ENCODE results near the gene SLC2A14. TPM values are rescaled to one million over a fixed set of nuclear protein-coding genes. Genes with fewer than 3 reads are reported as not detected.
A peak's percentile ranks its signal among the peaks of the same experiment; 100 is the strongest.
"Not testable (repeated sequence)": the region's sequence is repeated elsewhere in the genome, so short reads cannot be mapped to it uniquely, and the experiment has no call there.

SLC2A14 gene
- total RNA-seq, 4 donors from 2014 or later: 0.13 to 1.4 TPM; not detected in 2

- WGBS, 2 donors: 17 to 19% methylated on average over 3 of the region's 3 CpGs
- no peak for DNase-seq (ENCODE audit: low spot score in 2 of 2)
- H3K4me3 ChIP-seq (ENCODE audit: low read depth, poor library complexity, severe bottlenecking): no peak overlapping the region
- intact Hi-C loops (cut with DNase I; ENCODE audit: low total_unique reads): no loop called here
- TF ChIP-seq POLR2A (IDR thresholded peaks at IDR 0.05) (no peak), CTCF (IDR thresholded peaks at IDR 0.05) (no peak)
Measured at GRCh38 chr12:7884689-7885088, 12.0 kb upstream of the SLC2A14 start.

GRCh38 chr12:7881736-7882120, 9.0 kb upstream of the SLC2A14 start:
- DNase-seq (ENCODE audit: low spot score in 2 of 2); intact Hi-C loops (cut with DNase I; ENCODE audit: low total_unique reads); H3K4me3 ChIP-seq (ENCODE audit: low read depth, poor library complexity, severe bottlenecking): not testable (repeated sequence)
- WGBS, 2 donors: 85 to 90% methylated on average over 4 of the region's 4 CpGs

- DNase-seq (ENCODE audit: low spot score in 2 of 2): peak in 1 of 2 donors; percentile 69
- 90% methylated on average over 22 to 47 of the region's 52 CpGs for whole genome bisulfite sequencing, 2 donors
- intact Hi-C loops (cut with DNase I; ENCODE audit: low total_unique reads); H3K4me3 ChIP-seq (ENCODE audit: low read depth, poor library complexity, severe bottlenecking): not testable (repeated sequence)
Measured at GRCh38 chr12:7880952-7881735, 8.4 kb upstream of the SLC2A14 start.

GRCh38 chr12:7879246-7879645, 6.5 kb upstream of the SLC2A14 start:
- TF ChIP-seq CTCF (IDR thresholded peaks at IDR 0.05) (no peak), POLR2A (IDR thresholded peaks at IDR 0.05) (no peak)
- 90 to 92% methylated on average over 3 of the region's 3 CpGs for WGBS, 2 donors
- intact Hi-C loops (cut with DNase I; ENCODE audit: low total_unique reads): no loop called here
- peak in 1 of 2 donors; percentile 2 for DNase-seq (ENCODE audit: low spot score in 2 of 2)
- H3K4me3 ChIP-seq (ENCODE audit: low read depth, poor library complexity, severe bottlenecking): no peak overlapping the region

GRCh38 chr12:7877420-7877819, 4.7 kb upstream of the SLC2A14 start:
- no peak for DNase-seq (ENCODE audit: low spot score in 2 of 2)
- 87 to 88% methylated on average over 8 of the region's 8 CpGs for WGBS, 2 donors
- no peak overlapping the region for H3K4me3 ChIP-seq (ENCODE audit: low read depth, poor library complexity, severe bottlenecking)
- TF ChIP-seq CTCF (IDR thresholded peaks at IDR 0.05): no peak
- TF ChIP-seq POLR2A (IDR thresholded peaks at IDR 0.05): no peak
- intact Hi-C loops (cut with DNase I; ENCODE audit: low total_unique reads): no loop called here

- no peak overlapping the region for H3K4me3 ChIP-seq (ENCODE audit: low read depth, poor library complexity, severe bottlenecking)
- intact Hi-C loops (cut with DNase I; ENCODE audit: low total_unique reads): no loop called here
- TF ChIP-seq POLR2A (IDR thresholded peaks at IDR 0.05) (no peak), CTCF (IDR thresholded peaks at IDR 0.05) (no peak)
- DNase-seq (ENCODE audit: low spot score in 2 of 2): no peak
- WGBS, 2 donors: 64 to 72% methylated on average over 3 of the region's 3 CpGs
Measured at GRCh38 chr12:7870335-7870734, 2.4 kb downstream of the SLC2A14 start.

- H3K4me3 ChIP-seq (ENCODE audit: low read depth, poor library complexity, severe bottlenecking): no peak overlapping the region
- no peak for TF ChIP-seq CTCF (IDR thresholded peaks at IDR 0.05)
- TF ChIP-seq POLR2A (IDR thresholded peaks at IDR 0.05): no peak
- intact Hi-C loops (cut with DNase I; ENCODE audit: low total_unique reads): no loop called here
- DNase-seq (ENCODE audit: low spot score in 2 of 2): no peak
- 60 to 71% methylated on average over 4 of the region's 4 CpGs for WGBS, 2 donors
Measured at GRCh38 chr12:7869137-7869536, 3.6 kb downstream of the SLC2A14 start.
